Measurements from ENCODE around the gene CDKAL1. TPM values are rescaled to one million over a fixed set of nuclear protein-coding genes. Genes with fewer than 3 reads are reported as not detected.
A peak's percentile ranks its signal among the peaks of the same experiment; 100 is the strongest.

CDKAL1 gene
- total and polyA plus RNA-seq, 2 of the 8 experiments (the other 6 are each of a cell fraction or from before 2014, with no cell fraction given): 8.4 to 24.6 TPM

GRCh38 chr6:20660534-20660933 lies 126.3 kb downstream of the CDKAL1 start:
- H4K91ac ChIP-seq (replicated peaks; ENCODE audit: insufficient read length, low read length): no peak overlapping the region
- no peak overlapping the region for H3K4me2 ChIP-seq (ENCODE audit: insufficient read depth in 1 of 2, low read depth in 2 of 2, low read length in 2 of 2)
- no peaks in the 10 kb centered on the region for H3K27me3 ChIP-seq (replicated peaks in 1 of 4; ENCODE audit: control insufficient read depth in 3 of 4, extremely low read depth in 1 of 4, insufficient read depth in 3 of 4, low read length in 3 of 4)
- no peak overlapping the region for H2BK15ac ChIP-seq (ENCODE audit: low read length)
- H3K18ac ChIP-seq (ENCODE audit: extremely low read depth, low read length): no peak overlapping the region
- H2AK5ac ChIP-seq (ENCODE audit: low read depth, low read length): no peak overlapping the region
- ChIA-PET POLR2A (ENCODE audit: partially characterized antibody) (no interaction called here), CTCF (ENCODE audit: partially characterized antibody) (no interaction called here)
- H3K79me2 ChIP-seq (ENCODE audit: control insufficient read depth in 1 of 2, insufficient read depth in 2 of 2, low read length in 2 of 2): peaks cover 0 to 7% of the 10 kb centered on the region in 2 experiments; a peak in 1 of 4 replicates
- no peak overlapping the region for H4K8ac ChIP-seq (ENCODE audit: extremely low read depth, insufficient read depth, low read length)
- peak; percentile 19 for FAIRE-seq
- H2AFZ ChIP-seq (ENCODE audit: low read length): no peak overlapping the region
- H3K23me2 ChIP-seq (ENCODE audit: low read depth, low read length): no peaks in the 10 kb centered on the region
- H4K5ac ChIP-seq (ENCODE audit: insufficient read length, low read depth, low read length): no peak overlapping the region
- H2BK120ac ChIP-seq (replicated peaks; ENCODE audit: low read depth, low read length): no peak overlapping the region
- H3K4me1 ChIP-seq (replicated peaks in 1 of 4; ENCODE audit: control insufficient read depth in 3 of 4, insufficient read depth in 4 of 4, low read length in 3 of 4): peaks cover 0 to 4% (median under 1%) of the 10 kb centered on the region in 4 experiments; a peak in 1 of 7 replicates
- no peak overlapping the region for H3K56ac ChIP-seq (replicated peaks; ENCODE audit: insufficient read length, low read depth, low read length)
- DNase-seq (ENCODE audit: low read depth in 1 of 2, low spot score in 2 of 2): no peak
- no peak overlapping the region for H3K14ac ChIP-seq (ENCODE audit: insufficient read length)
- no peak overlapping the region for H3K23ac ChIP-seq (ENCODE audit: insufficient read length)
- H2BK5ac ChIP-seq (ENCODE audit: low read depth, low read length): no peak overlapping the region
- H3K9me3 ChIP-seq (ENCODE audit: insufficient read depth in 2 of 2, low read depth in 1 of 2, low read length in 1 of 2): no peaks in the 10 kb centered on the region
- no peak overlapping the region for H2BK20ac ChIP-seq (ENCODE audit: low read length)
- H2BK12ac ChIP-seq (ENCODE audit: low read depth, low read length): no peak overlapping the region
- no peaks in the 10 kb centered on the region for H3K36me3 ChIP-seq (ENCODE audit: control insufficient read depth in 2 of 4, insufficient read depth in 4 of 4, low read length in 3 of 4)
- 94% methylated on average over 3 of the region's 3 CpGs; no CpG with 5 or more reads in 1 of the 2 experiments for WGBS, 2 experiments (ENCODE audit: extremely low coverage in 1 of 2, insufficient coverage in 1 of 2, insufficient read length in 1 of 2, insufficient replicate concordance in 2 of 2, low coverage in 1 of 2, low lambda C conversion rate in 2 of 2, missing lambda C conversion rate in 1 of 2)
- no peak overlapping the region for H3K27ac ChIP-seq (ENCODE audit: low read depth, low read length)
- H3K4me3 ChIP-seq (ENCODE audit: extremely low read depth in 1 of 4, insufficient read depth in 2 of 4, low read depth in 3 of 4, low read length in 4 of 4): no peak overlapping the region
- H3K4ac ChIP-seq (replicated peaks; ENCODE audit: insufficient read length, low read depth, low read length): no peak overlapping the region
- H4K20me1 ChIP-seq (replicated peaks in 1 of 2; ENCODE audit: control insufficient read depth in 1 of 2, insufficient read depth in 2 of 2, low read length in 2 of 2): no peaks in the 10 kb centered on the region
- no peak overlapping the region for H3K9ac ChIP-seq (replicated peaks in 1 of 4; ENCODE audit: extremely low read depth in 1 of 4, low read depth in 3 of 4, low read length in 3 of 4)
- no peaks in the 10 kb centered on the region for H3K79me1 ChIP-seq (ENCODE audit: low read depth, low read length)
- no peak for TF ChIP-seq POLR2A (IDR thresholded peaks at IDR 0.05; ENCODE audit: control extremely low read depth in 1 of 2, low read depth in 2 of 2, low read length in 2 of 2)
- no peak for TF ChIP-seq ASH2L (IDR thresholded peaks at IDR 0.05; ENCODE audit: low read length)
- no peak for TF ChIP-seq PHF8 (conservative IDR thresholded peaks at IDR 0.05; ENCODE audit: low read depth, low read length)
- TF ChIP-seq SP4 (IDR thresholded peaks at IDR 0.05; ENCODE audit: low read length): no peak
- no peak for TF ChIP-seq E2F6 (IDR thresholded peaks at IDR 0.05)
- TF ChIP-seq ATF3 (IDR thresholded peaks at IDR 0.05; ENCODE audit: insufficient read depth, low read depth, low read length): no peak
- TF ChIP-seq HDAC6 (IDR thresholded peaks at IDR 0.05; ENCODE audit: low read depth, low read length): no peak
- TF ChIP-seq EGR1 (IDR thresholded peaks at IDR 0.05; ENCODE audit: borderline replicate concordance, low read depth, low read length): no peak
- TF ChIP-seq TEAD4 (IDR thresholded peaks at IDR 0.05; ENCODE audit: low read depth, low read length): no peak
- no peak for TF ChIP-seq NRF1 (IDR thresholded peaks at IDR 0.05; ENCODE audit: low read depth, low read length)
- TF ChIP-seq BACH1 (IDR thresholded peaks at IDR 0.05; ENCODE audit: low read length): no peak
- no peak for TF ChIP-seq CTBP2 (IDR thresholded peaks at IDR 0.05; ENCODE audit: borderline replicate concordance, insufficient read depth, insufficient read length, low read length)

All from H1 (cell line).